NOMO-1 treated with DMSO at 0.1 percent for 48 hours (cell line): ENCODE results near the gene ABLIM1.

Source experiments
- DNase-seq: peaks from one replicate; lab custom pipeline; 2025; ENCODE audit not compliant: unreplicated experiment; lab: John Stamatoyannopoulos, UW

Gene ABLIM1

GRCh38 chr10:114519756-114520293 is 138.2 kb downstream of the ABLIM1 start:
- DNase-seq, result no peak

GRCh38 chr10:114519306-114519669 is 138.8 kb downstream of the ABLIM1 start:
- peak; percentile 3 for DNase-seq

- DNase-seq, result no peak
Measured at GRCh38 chr10:114518401-114519305, 139.4 kb downstream of the ABLIM1 start.

- no peak for DNase-seq
Measured at GRCh38 chr10:114517368-114518250, 140.5 kb downstream of the ABLIM1 start.

- DNase-seq, result no peak
Measured at GRCh38 chr10:114516356-114516755, 141.7 kb downstream of the ABLIM1 start.

GRCh38 chr10:114515298-114515914 is 142.7 kb downstream of the ABLIM1 start:
- DNase-seq, result no peak

GRCh38 chr10:114513381-114513792 is 144.7 kb downstream of the ABLIM1 start:
- no peak for DNase-seq

- DNase-seq, result no peak
Measured at GRCh38 chr10:114511881-114512280, 146.2 kb downstream of the ABLIM1 start.

GRCh38 chr10:114508376-114508775 is 149.7 kb downstream of the ABLIM1 start:
- no peak for DNase-seq

- DNase-seq, result no peak
Measured at GRCh38 chr10:114507449-114507848, 150.6 kb downstream of the ABLIM1 start.

GRCh38 chr10:114506871-114507385 is 151.1 kb downstream of the ABLIM1 start:
- no peak for DNase-seq

GRCh38 chr10:114504769-114505579 is 153.1 kb downstream of the ABLIM1 start:
- DNase-seq, result no peak

- no peak for DNase-seq
Measured at GRCh38 chr10:114502074-114502473, 156.0 kb downstream of the ABLIM1 start.

GRCh38 chr10:114501650-114502049 is 156.4 kb downstream of the ABLIM1 start:
- DNase-seq, result no peak

- no peak for DNase-seq
Measured at GRCh38 chr10:114500643-114501042, 157.4 kb downstream of the ABLIM1 start.

- DNase-seq, result peak; percentile 12
Measured at GRCh38 chr10:114499630-114500190, 158.4 kb downstream of the ABLIM1 start.

GRCh38 chr10:114499116-114499515 is 159.0 kb downstream of the ABLIM1 start:
- peak; percentile 18 for DNase-seq

GRCh38 chr10:114498413-114499111 is 159.5 kb downstream of the ABLIM1 start:
- DNase-seq, result peak; percentile 32

- DNase-seq, result no peak
Measured at GRCh38 chr10:114495303-114495702, 162.8 kb downstream of the ABLIM1 start.
